Astrocyte (in vitro differentiated cells and primary cell): ENCODE measurements around the gene CST3. TPM values are rescaled to one million over a fixed set of nuclear protein-coding genes. Genes with fewer than 3 reads are reported as not detected.
"Not testable (repeated sequence)": the region's sequence is repeated elsewhere in the genome, so short reads cannot be mapped to it uniquely, and the experiment has no call there.

ENCODE experiments used
- DNase-seq: peaks from one replicate; pipeline ENCODE4 v3.0.0-alpha.2; 2010; ENCODE audit warnings: low read depth
- FAIRE-seq: peaks from 2 replicates; lab custom pipeline; 2011; peaks lifted over from hg19 to GRCh38; lab: Jason Lieb, UNC
- H2AFZ ChIP-seq: 2 replicates; pipeline ENCODE4 v1.6.0; 2012; ENCODE audit warnings: low read depth, low read length, inconsistent platforms
- H3K27ac ChIP-seq: 2 replicates; pipeline ENCODE4 v1.5.1; 2011; ENCODE audit warnings: low read depth, low read length, inconsistent platforms
- H3K27me3 ChIP-seq: 2 replicates; pipeline ENCODE4 v1.6.0; 2011; ENCODE audit warnings: low read length, inconsistent platforms; ENCODE audit not compliant: insufficient read depth
- H3K36me3 ChIP-seq: 2 replicates; pipeline ENCODE4 v1.5.1; 2011; ENCODE audit warnings: low read length, inconsistent platforms; ENCODE audit not compliant: insufficient read depth
- H3K4me1 ChIP-seq: 2 replicates; pipeline ENCODE4 v1.5.1; 2011; ENCODE audit warnings: low read length, inconsistent platforms; ENCODE audit not compliant: insufficient read depth
- H3K4me2 ChIP-seq: 2 replicates; pipeline ENCODE4 v1.6.0; 2012; ENCODE audit warnings: low read length, inconsistent platforms
- H3K4me3 ChIP-seq: 2 replicates; pipeline ENCODE4 v1.5.1; 2011; ENCODE audit warnings: low read depth, mild to moderate bottlenecking, low read length, inconsistent platforms; ENCODE audit not compliant: insufficient read depth
- H3K79me2 ChIP-seq: 2 replicates; pipeline ENCODE4 v1.6.0; 2012; ENCODE audit warnings: mild to moderate bottlenecking, low read length, inconsistent platforms; ENCODE audit not compliant: insufficient read depth
- H3K9ac ChIP-seq: 2 replicates; pipeline ENCODE4 v1.6.0; 2012; ENCODE audit warnings: mild to moderate bottlenecking, low read length, inconsistent platforms
- H3K9me3 ChIP-seq: 2 replicates; pipeline ENCODE4 v1.5.1; 2012; ENCODE audit warnings: low read depth, mild to moderate bottlenecking, low read length, inconsistent platforms; ENCODE audit not compliant: insufficient read depth
- H4K20me1 ChIP-seq: 2 replicates; pipeline ENCODE4 v1.6.0; 2012; ENCODE audit warnings: low read length, inconsistent platforms; ENCODE audit not compliant: insufficient read depth
- H3K27ac Mint-ChIP-seq: one replicate; pipeline ENCODE4 v1.8.0; 2021; ENCODE audit warnings: mild to moderate bottlenecking, mixed read lengths; ENCODE audit not compliant: unreplicated experiment
- H3K27me3 Mint-ChIP-seq: one replicate; pipeline ENCODE4 v1.8.0; 2021; ENCODE audit warnings: low read depth, mixed read lengths; ENCODE audit not compliant: unreplicated experiment
- H3K36me3 Mint-ChIP-seq: one replicate; pipeline ENCODE4 v1.8.0; 2021; ENCODE audit warnings: low read depth, mixed read lengths; ENCODE audit not compliant: unreplicated experiment
- H3K4me1 Mint-ChIP-seq: one replicate; pipeline ENCODE4 v1.8.0; 2021; ENCODE audit warnings: low read depth, mixed read lengths; ENCODE audit not compliant: unreplicated experiment
- H3K4me3 Mint-ChIP-seq: one replicate; pipeline ENCODE4 v1.8.0; 2021; ENCODE audit warnings: mild to moderate bottlenecking, moderate library complexity, mixed read lengths; ENCODE audit not compliant: unreplicated experiment
- H3K9me3 Mint-ChIP-seq: one replicate; pipeline ENCODE4 v1.8.0; 2021; ENCODE audit warnings: mild to moderate bottlenecking, mixed read lengths; ENCODE audit not compliant: unreplicated experiment
- CTCF ChIP-seq: IDR thresholded peaks from 2 replicates; pipeline ENCODE4 v1.5.1; 2011; ENCODE audit warnings: low read depth, mild to moderate bottlenecking, inconsistent platforms, low read length, moderate library complexity; ENCODE audit not compliant: insufficient read depth
- EZH2 ChIP-seq: IDR thresholded peaks from 2 replicates; pipeline ENCODE4 v1.6.1; 2012; ENCODE audit warnings: mild to moderate bottlenecking, low read length, inconsistent platforms; ENCODE audit not compliant: insufficient read depth
- total RNA-seq: library from RNA; stranded (reverse); gene quantifications from 2 replicates; pipeline ENCODE4 v1.2.1, GENCODE V29; 2021

CST3 gene
- total RNA-seq, 1 donor from 2014 or later = 316 TPM

DNA sequence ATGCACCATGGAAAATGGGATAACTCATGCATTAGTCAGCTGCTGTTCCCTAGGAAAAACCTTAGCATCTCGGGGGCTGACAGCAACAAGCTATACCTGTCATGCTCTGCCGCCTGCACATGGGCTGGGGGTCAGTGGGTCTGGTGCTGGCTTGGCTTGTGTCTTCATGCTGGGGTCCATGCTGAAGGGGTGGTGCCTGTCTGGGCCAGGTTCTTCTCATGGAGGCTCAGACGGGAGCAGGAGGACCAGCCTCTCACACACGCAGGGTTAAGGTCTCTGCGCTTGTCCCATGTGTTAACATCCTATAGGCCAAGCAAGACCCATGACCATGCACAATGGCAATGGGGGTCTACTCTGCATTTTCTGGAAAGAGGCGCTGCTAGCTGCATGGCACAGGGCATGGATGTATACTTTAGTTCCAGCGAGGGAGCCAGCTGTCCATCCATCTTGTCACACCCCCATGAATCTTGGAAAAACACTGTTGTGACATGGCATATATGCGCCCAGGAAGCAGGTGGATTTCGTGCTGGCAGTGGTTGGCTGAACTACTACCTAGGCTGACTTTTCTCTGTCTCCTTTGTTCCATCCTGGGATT lies 24.6 kb upstream of the CST3 start:
- Mint-ChIP-seq H3K4me3 (no peak overlapping the region), H3K27me3 (no peaks in the 10 kb centered on the region)

DNA sequence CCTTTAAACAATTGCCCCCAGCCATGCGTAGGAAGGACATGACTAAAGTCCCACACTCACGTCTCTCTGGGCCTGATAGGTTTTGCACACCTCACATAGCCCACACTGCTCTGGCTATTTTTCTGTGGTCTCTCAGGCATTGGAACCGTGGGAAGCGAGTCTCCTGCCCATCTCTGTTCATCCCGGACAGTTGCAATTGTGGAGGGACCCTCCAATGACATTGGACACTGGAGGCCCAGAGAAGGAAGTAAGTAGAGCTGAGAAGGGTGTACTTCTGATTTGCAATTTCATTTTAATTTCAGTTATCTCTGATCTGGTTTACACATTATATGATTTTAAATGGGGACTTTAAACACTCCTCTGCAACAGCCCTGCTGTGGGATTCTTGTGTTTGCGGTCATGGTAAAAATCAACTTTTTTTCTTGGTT lies 23.3 kb upstream of the CST3 start:
- Histone ChIP-seq H4K20me1 (no peaks in the 10 kb centered on the region), H3K9ac (no peak overlapping the region), H3K9me3 (no peaks in the 10 kb centered on the region), H3K4me2 (no peak overlapping the region), H2AFZ (no peak overlapping the region), H3K4me1 (no peaks in the 10 kb centered on the region), H3K27me3 (no peaks in the 10 kb centered on the region), H3K36me3 (no peaks in the 10 kb centered on the region), H3K27ac (no peak overlapping the region), H3K79me2 (no peaks in the 10 kb centered on the region), H3K4me3 (no peak overlapping the region)
- H3K27me3 Mint-ChIP-seq = no peaks in the 10 kb centered on the region
- FAIRE-seq (no peak), DNase-seq (no peak)
- H3K27ac Mint-ChIP-seq = no peak overlapping the region
- H3K36me3 Mint-ChIP-seq = no peaks in the 10 kb centered on the region
- H3K9me3 Mint-ChIP-seq = no peaks in the 10 kb centered on the region
- TF ChIP-seq EZH2 (no peak), CTCF (no peak)
- H3K4me3 Mint-ChIP-seq = no peak overlapping the region
- peaks cover 23% of the 10 kb centered on the region for H3K4me1 Mint-ChIP-seq

More for the DNA sequence above, 24.6 kb upstream of the CST3 start:
- FAIRE-seq = no peak
- TF ChIP-seq CTCF (no peak), EZH2 (no peak)
- Histone ChIP-seq H3K4me3 (no peak overlapping the region), H4K20me1 (no peaks in the 10 kb centered on the region), H3K4me1 (no peaks in the 10 kb centered on the region), H3K9ac (no peak overlapping the region), H3K27ac (no peak overlapping the region), H3K27me3 (no peaks in the 10 kb centered on the region), H3K4me2 (no peak overlapping the region), H3K36me3 (no peaks in the 10 kb centered on the region), H3K9me3 (no peaks in the 10 kb centered on the region), H3K79me2 (no peaks in the 10 kb centered on the region), H2AFZ (no peak overlapping the region)
- no peak overlapping the region for H3K27ac Mint-ChIP-seq
- no peaks in the 10 kb centered on the region for H3K36me3 Mint-ChIP-seq
- peaks cover 26% of the 10 kb centered on the region for H3K4me1 Mint-ChIP-seq
- DNase-seq = no peak
- no peaks in the 10 kb centered on the region for H3K9me3 Mint-ChIP-seq

DNA sequence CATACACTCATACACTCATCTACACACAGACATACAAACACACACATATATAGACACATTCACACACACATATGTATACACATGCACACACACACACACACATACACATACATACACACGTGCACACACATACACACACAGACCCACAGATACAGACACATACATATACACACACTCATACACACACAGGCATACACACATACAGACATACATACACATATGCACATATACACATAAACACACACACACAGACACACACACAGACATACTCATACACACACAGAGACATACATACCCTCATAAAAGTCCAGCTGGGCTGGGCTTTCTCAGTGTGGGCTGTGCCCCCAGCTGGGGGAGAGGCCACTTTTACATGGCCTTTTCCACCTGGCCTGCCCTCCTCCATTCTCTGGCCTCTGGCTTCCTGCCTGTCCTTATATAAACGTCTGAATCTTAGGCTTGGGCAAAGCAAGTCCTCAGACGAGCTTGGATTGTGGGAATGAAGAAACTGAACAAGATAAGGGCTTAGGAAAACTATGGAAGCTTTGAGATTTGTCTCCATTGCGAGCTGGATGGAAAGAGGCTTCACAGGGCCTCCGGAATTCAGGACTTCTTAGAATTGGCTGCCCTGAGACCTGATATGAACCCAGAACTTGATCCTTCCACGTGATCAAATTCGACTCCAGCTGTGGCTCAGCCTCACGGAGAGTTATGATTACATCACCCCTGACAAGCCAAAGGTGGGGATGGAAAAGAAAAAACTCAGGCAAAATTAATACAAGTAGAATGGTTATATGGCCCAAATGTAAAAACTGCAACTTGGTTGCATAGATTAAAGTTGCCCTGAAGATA lies 22.5 kb upstream of the CST3 start:
- H3K79me2 ChIP-seq = no peaks in the 10 kb centered on the region
- H3K9ac ChIP-seq = no peak overlapping the region
- DNase-seq = no peak
- H3K4me1 Mint-ChIP-seq = peaks cover 23% of the 10 kb centered on the region
- TF ChIP-seq EZH2 (no peak), CTCF (no peak)
- H4K20me1 ChIP-seq = no peaks in the 10 kb centered on the region
- no peak overlapping the region for H3K27ac Mint-ChIP-seq
- no peaks in the 10 kb centered on the region for H3K9me3 Mint-ChIP-seq
- no peak overlapping the region for H2AFZ ChIP-seq
- H3K9me3 ChIP-seq = no peaks in the 10 kb centered on the region
- H3K27ac ChIP-seq = no peak overlapping the region
- no peaks in the 10 kb centered on the region for H3K27me3 Mint-ChIP-seq
- H3K4me3 Mint-ChIP-seq = no peak overlapping the region
- H3K4me2 ChIP-seq = no peak overlapping the region
- H3K27me3 ChIP-seq = no peaks in the 10 kb centered on the region
- no peaks in the 10 kb centered on the region for H3K36me3 Mint-ChIP-seq
- H3K4me1 ChIP-seq = no peaks in the 10 kb centered on the region
- no peaks in the 10 kb centered on the region for H3K36me3 ChIP-seq
- no peak overlapping the region for H3K4me3 ChIP-seq
- no peak for FAIRE-seq

DNA sequence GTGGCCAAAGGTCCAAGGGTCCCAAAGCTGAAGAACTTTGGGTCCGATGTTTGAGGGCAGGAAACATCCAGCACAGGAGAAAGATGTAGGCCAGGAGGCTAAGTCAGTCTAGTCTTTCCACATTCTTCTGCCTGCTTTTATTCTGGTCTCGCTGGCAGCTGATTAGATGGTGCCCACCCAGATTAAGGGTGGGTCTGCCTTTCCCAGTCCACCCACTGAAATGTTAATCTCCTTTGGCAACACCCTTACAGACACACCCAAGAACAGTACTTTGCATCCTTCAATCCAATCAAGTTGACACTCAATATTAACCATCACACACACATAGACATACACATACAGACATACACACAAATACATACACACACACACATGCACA lies 21.8 kb upstream of the CST3 start:
- H4K20me1 ChIP-seq, H3K9me3 ChIP-seq, DNase-seq, H3K36me3 ChIP-seq, H3K27me3 ChIP-seq, H3K27ac Mint-ChIP-seq, H3K79me2 ChIP-seq, H3K4me2 ChIP-seq, H3K27me3 Mint-ChIP-seq, FAIRE-seq, H3K4me3 ChIP-seq, H3K36me3 Mint-ChIP-seq, H3K4me3 Mint-ChIP-seq, H3K9me3 Mint-ChIP-seq, H3K27ac ChIP-seq, H2AFZ ChIP-seq, H3K9ac ChIP-seq, H3K4me1 ChIP-seq: not testable (repeated sequence)
- H3K4me1 Mint-ChIP-seq = peaks cover 23% of the 10 kb centered on the region
